HUES64 (cell line): Measurements from ENCODE around the gene MS4A14. TPM values are rescaled to one million over a fixed set of nuclear protein-coding genes. Genes with fewer than 3 reads are reported as not detected.
"Not testable (repeated sequence)": the region's sequence is repeated elsewhere in the genome, so short reads cannot be mapped to it uniquely, and the experiment has no call there.

Experiments used
- H3K27ac ChIP-seq: 2 replicates; pipeline ENCODE4 v1.7.0; 2013; ENCODE audit warnings: low read depth, low read length, inconsistent platforms
- H3K27me3 ChIP-seq: 2 replicates; pipeline ENCODE4 v1.6.1; 2013; ENCODE audit warnings: mild to moderate bottlenecking, low read length; ENCODE audit not compliant: insufficient read depth
- H3K36me3 ChIP-seq: 2 replicates; pipeline ENCODE4 v1.6.1; 2013; ENCODE audit warnings: mild to moderate bottlenecking, low read length; ENCODE audit not compliant: insufficient read depth
- H3K4me1 ChIP-seq: 2 replicates; pipeline ENCODE4 v1.6.1; 2013; ENCODE audit warnings: mild to moderate bottlenecking, low read length, moderate library complexity; ENCODE audit not compliant: insufficient read depth
- H3K4me3 ChIP-seq: 2 replicates; pipeline ENCODE4 v1.5.1; 2013; ENCODE audit warnings: mild to moderate bottlenecking, low read length, moderate library complexity
- H3K9ac ChIP-seq: 2 replicates; pipeline ENCODE4 v1.6.1; 2013; ENCODE audit warnings: mild to moderate bottlenecking, low read depth, low read length
- H3K9me3 ChIP-seq: 2 replicates; pipeline ENCODE4 v1.6.1; 2013; ENCODE audit warnings: low read depth, low read length; ENCODE audit not compliant: insufficient read depth
- WGBS: fragments of 150-250, 120-280 bp; methylation state at CpG from one replicate; pipeline ENCODE4 v1.1.7; 2013; ENCODE audit warnings: missing lambda C conversion rate; 5-methylcytosine and 5-hydroxymethylcytosine counted together
- polyA plus RNA-seq, 2 experiments: library from polyadenylated mRNA; stranded (reverse); fragments of 50-300 nt; gene quantifications; one replicate each; pipeline ENCODE4 v1.2.3, GENCODE V29; 2013

Gene MS4A14
- polyA plus RNA-seq (2013, experiment 1 of 2) = not detected
- not detected for polyA plus RNA-seq (2013, experiment 2 of 2)

GRCh38 chr11:60396382-60396781, at the start of gene MS4A14:
Gene MS4A14, plus strand, starts transcription at chr11:60396459. Its CDS starts 120 bp downstream, at chr11:60396579.
- 0 out of 2 replicates have a peak, but pooled peaks cover 1% of the 10 kb centered on the region for H3K9me3 ChIP-seq
- no peaks in the 10 kb centered on the region for H3K4me1 ChIP-seq
- H3K27me3 ChIP-seq = no peaks in the 10 kb centered on the region
- no peak within 1 kb of the TSS for H3K9ac ChIP-seq
- H3K36me3 ChIP-seq = no peaks in the 10 kb centered on the region
- no peak within 1 kb of the TSS for H3K4me3 ChIP-seq
- H3K27ac ChIP-seq = no peak within 1 kb of the TSS
- WGBS = 88% methylated on average over 3 of the region's 3 CpGs

GRCh38 chr11:60347084-60347797, 49.0 kb upstream of the MS4A14 start:
- Histone ChIP-seq H3K36me3 (no peaks in the 10 kb centered on the region), H3K27me3 (no peaks in the 10 kb centered on the region), H3K4me3 (no peak overlapping the region), H3K4me1 (no peaks in the 10 kb centered on the region), H3K27ac (no peak overlapping the region), H3K9me3 (0 out of 2 replicates have a peak, but pooled peaks cover 5% of the 10 kb centered on the region), H3K9ac (no peak overlapping the region)
- 92% methylated on average over 2 of the region's 2 CpGs for WGBS

GRCh38 chr11:60348116-60348515, 48.1 kb upstream of the MS4A14 start:
- no peak overlapping the region for H3K27ac ChIP-seq
- H3K36me3 ChIP-seq = no peaks in the 10 kb centered on the region
- H3K27me3 ChIP-seq = no peaks in the 10 kb centered on the region
- 0 out of 2 replicates have a peak, but pooled peaks cover 5% of the 10 kb centered on the region for H3K9me3 ChIP-seq
- H3K4me1 ChIP-seq = no peaks in the 10 kb centered on the region
- no peak overlapping the region for H3K4me3 ChIP-seq
- 75% methylated on average over 2 of the region's 2 CpGs for WGBS
- H3K9ac ChIP-seq = no peak overlapping the region

GRCh38 chr11:60349990-60350389, 46.3 kb upstream of the MS4A14 start:
- Histone ChIP-seq H3K4me3 (no peak overlapping the region), H3K9me3 (peaks cover 13% of the 10 kb centered on the region), H3K36me3 (no peaks in the 10 kb centered on the region), H3K9ac (no peak overlapping the region), H3K4me1 (no peaks in the 10 kb centered on the region), H3K27me3 (no peaks in the 10 kb centered on the region), H3K27ac (no peak overlapping the region)
- 93% methylated on average over 1 of the region's 1 CpG for WGBS

GRCh38 chr11:60357771-60358170, 38.5 kb upstream of the MS4A14 start:
- Histone ChIP-seq H3K4me3 (no peak overlapping the region), H3K4me1 (no peaks in the 10 kb centered on the region), H3K27ac (no peak overlapping the region), H3K36me3 (no peaks in the 10 kb centered on the region), H3K9me3 (peaks cover 44% of the 10 kb centered on the region), H3K9ac (no peak overlapping the region), H3K27me3 (no peaks in the 10 kb centered on the region)
- 92% methylated on average over 2 of the region's 2 CpGs for WGBS

- Histone ChIP-seq H3K9ac (no peak overlapping the region), H3K36me3 (no peaks in the 10 kb centered on the region), H3K27me3 (no peaks in the 10 kb centered on the region), H3K4me1 (peaks cover 10% of the 10 kb centered on the region), H3K9me3 (peaks cover 32% of the 10 kb centered on the region), H3K27ac (no peak overlapping the region), H3K4me3 (peak overlapping the region; percentile 16; the same call in 1 of the 2 replicates)
- WGBS = 93% methylated on average over 4 of the region's 4 CpGs
These were observed 35.6 kb upstream of the MS4A14 start for GRCh38 chr11:60360621-60361020.

GRCh38 chr11:60362241-60362640, 34.0 kb upstream of the MS4A14 start:
- peaks cover 13% of the 10 kb centered on the region for H3K4me1 ChIP-seq
- WGBS = 94% methylated on average over 1 of the region's 1 CpG

GRCh38 chr11:60363542-60364470, 32.5 kb upstream of the MS4A14 start:
- H3K27me3 ChIP-seq = no peaks in the 10 kb centered on the region
- 31% methylated on average over 7 of the region's 7 CpGs for WGBS
- peak overlapping the region; percentile 18; the same call in 1 of the 2 replicates for H3K4me3 ChIP-seq
- peaks cover 25% of the 10 kb centered on the region for H3K9me3 ChIP-seq
- H3K36me3 ChIP-seq = no peaks in the 10 kb centered on the region
- H3K9ac ChIP-seq = 0 out of 2 replicates have a peak overlapping the region, but pooled peaks have one; percentile 29
- H3K4me1 ChIP-seq = peaks cover 16% of the 10 kb centered on the region
- peak overlapping the region; percentile 67; the same call in 1 of the 2 replicates for H3K27ac ChIP-seq

More at GRCh38 chr11:60362241-60362640, 34.0 kb upstream of the MS4A14 start:
- Histone ChIP-seq H3K27ac (no peak overlapping the region), H3K4me3 (no peak overlapping the region), H3K9ac (no peak overlapping the region), H3K36me3 (no peaks in the 10 kb centered on the region), H3K9me3 (peaks cover 28% of the 10 kb centered on the region), H3K27me3 (no peaks in the 10 kb centered on the region)

- H3K9ac ChIP-seq, H3K36me3 ChIP-seq, H3K27ac ChIP-seq, H3K27me3 ChIP-seq, H3K4me3 ChIP-seq, H3K9me3 ChIP-seq: not testable (repeated sequence)
- peaks cover 16% of the 10 kb centered on the region for H3K4me1 ChIP-seq
- 96% methylated on average over 9 of the region's 15 CpGs for WGBS
These were observed 29.9 kb upstream of the MS4A14 start for GRCh38 chr11:60366262-60366904.

- H3K9ac ChIP-seq = no peak overlapping the region
- H3K27ac ChIP-seq = peak overlapping the region; percentile 60; the same call in 1 of the 2 replicates
- H3K4me3 ChIP-seq = no peak overlapping the region
- H3K4me1 ChIP-seq = peaks cover 16% of the 10 kb centered on the region
- H3K27me3 ChIP-seq = no peaks in the 10 kb centered on the region
- no peaks in the 10 kb centered on the region for H3K36me3 ChIP-seq
- no peaks in the 10 kb centered on the region for H3K9me3 ChIP-seq
- WGBS = 66% methylated on average over 2 of the region's 2 CpGs
These were observed 29.2 kb upstream of the MS4A14 start for GRCh38 chr11:60367009-60367408.
